ENCODE results near the gene CGB7. TPM values are rescaled to one million over a fixed set of nuclear protein-coding genes. Genes with fewer than 3 reads are reported as not detected.
A peak's percentile ranks its signal among the peaks of the same experiment; 100 is the strongest.

The CGB7 gene
- total RNA-seq = not detected

- ATAC-seq (peak; percentile 9 to 36), DNase-seq (peak; percentile 33)
- H3K4me3 Mint-ChIP-seq = peak within 1 kb of the TSS; percentile 77
- H3K4me1 Mint-ChIP-seq (ENCODE audit: low read depth) = peaks cover 22% of the 10 kb centered on the region
- peaks cover 45% of the 10 kb centered on the region for H3K27me3 Mint-ChIP-seq (ENCODE audit: low read depth)
- H3K9me3 Mint-ChIP-seq = no peaks in the 10 kb centered on the region
- H3K36me3 Mint-ChIP-seq (ENCODE audit: insufficient read depth) = no peaks in the 10 kb centered on the region
These were observed at the start of gene CGB7 for GRCh38 chr19:49057636-49058234. TSS of gene CGB7 (minus strand) at chr19:49057749. CDS start at chr19:49055375, 2,374 bp downstream.

DNA sequence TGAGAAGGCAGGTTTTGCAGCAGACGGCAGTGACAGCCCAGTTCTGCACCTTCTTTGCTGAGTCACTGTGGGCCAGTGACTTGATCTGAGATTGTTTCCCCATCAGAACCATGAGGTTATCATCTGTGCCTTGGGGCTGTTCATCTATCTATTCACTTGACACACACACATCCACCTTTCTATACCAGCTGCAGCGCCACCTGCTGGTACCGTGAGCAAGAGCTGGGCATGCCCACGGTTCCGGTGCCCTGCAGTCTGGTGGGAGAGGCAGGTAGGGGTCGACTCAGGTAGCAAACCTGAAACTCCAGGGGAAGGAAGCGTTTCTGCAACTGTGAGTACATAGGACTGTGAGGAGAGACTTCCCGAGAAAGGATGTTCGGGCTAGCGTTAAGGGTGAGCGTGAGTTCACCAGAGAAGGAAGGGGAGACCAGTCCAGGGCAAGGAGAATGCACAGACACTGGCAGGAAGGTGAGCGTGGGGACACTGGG, 49.1 kb upstream of the CGB7 start:
- Mint-ChIP-seq H3K36me3 (ENCODE audit: insufficient read depth) (peaks cover 35% of the 10 kb centered on the region), H3K9me3 (no peaks in the 10 kb centered on the region), H3K4me1 (ENCODE audit: low read depth) (peaks cover 2% of the 10 kb centered on the region), H3K4me3 (no peak overlapping the region), H3K27me3 (ENCODE audit: low read depth) (no peaks in the 10 kb centered on the region)
- DNase-seq = peak; percentile 63
- peak; percentile 64 to 77 for ATAC-seq

DNA sequence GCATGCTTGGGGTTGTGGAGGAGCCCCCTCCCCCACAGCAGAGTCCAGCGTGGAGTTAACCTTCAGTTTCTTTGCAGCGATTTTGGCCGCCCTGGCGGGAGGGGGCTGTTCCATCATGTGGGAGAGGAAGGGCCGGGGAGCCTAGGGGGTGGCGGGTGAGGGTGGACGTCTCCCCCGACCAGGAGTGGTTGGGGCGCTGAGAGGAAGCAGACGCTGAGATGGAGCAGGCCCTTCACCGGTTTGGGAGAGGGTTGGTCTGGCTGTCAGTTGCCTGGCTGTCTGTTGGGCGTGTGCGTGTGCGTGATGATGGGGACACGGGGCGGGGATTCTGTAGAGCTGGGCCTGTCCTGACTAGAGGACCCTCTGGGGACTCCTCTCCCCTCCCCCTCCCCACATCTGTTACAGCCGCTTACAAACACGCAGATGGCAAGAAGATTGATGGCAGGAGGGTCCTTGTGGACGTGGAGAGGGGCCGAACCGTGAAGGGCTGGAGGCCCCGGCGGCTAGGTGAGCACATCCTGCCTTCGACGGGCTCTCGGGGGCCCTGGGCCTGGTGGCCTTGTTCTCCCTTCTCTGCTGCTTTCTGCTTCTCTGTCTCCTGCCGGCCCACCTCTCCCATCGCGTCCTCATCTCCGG, 46.8 kb upstream of the CGB7 start:
- H3K4me1 Mint-ChIP-seq (ENCODE audit: low read depth) = peaks cover 6% of the 10 kb centered on the region
- no peak for ATAC-seq
- no peaks in the 10 kb centered on the region for H3K9me3 Mint-ChIP-seq
- DNase-seq = no peak
- no peaks in the 10 kb centered on the region for H3K27me3 Mint-ChIP-seq (ENCODE audit: low read depth)
- peaks cover 40% of the 10 kb centered on the region for H3K36me3 Mint-ChIP-seq (ENCODE audit: insufficient read depth)
- no peak overlapping the region for H3K4me3 Mint-ChIP-seq

- no peak for ATAC-seq
- H3K36me3 Mint-ChIP-seq (ENCODE audit: insufficient read depth) = peaks cover 35% of the 10 kb centered on the region
- DNase-seq = no peak
- no peaks in the 10 kb centered on the region for H3K9me3 Mint-ChIP-seq
- peaks cover 6% of the 10 kb centered on the region for H3K4me1 Mint-ChIP-seq (ENCODE audit: low read depth)
- no peak overlapping the region for H3K4me3 Mint-ChIP-seq
- H3K27me3 Mint-ChIP-seq (ENCODE audit: low read depth) = no peaks in the 10 kb centered on the region
These were observed 46.0 kb upstream of the CGB7 start for GRCh38 chr19:49103331-49104085.

DNA sequence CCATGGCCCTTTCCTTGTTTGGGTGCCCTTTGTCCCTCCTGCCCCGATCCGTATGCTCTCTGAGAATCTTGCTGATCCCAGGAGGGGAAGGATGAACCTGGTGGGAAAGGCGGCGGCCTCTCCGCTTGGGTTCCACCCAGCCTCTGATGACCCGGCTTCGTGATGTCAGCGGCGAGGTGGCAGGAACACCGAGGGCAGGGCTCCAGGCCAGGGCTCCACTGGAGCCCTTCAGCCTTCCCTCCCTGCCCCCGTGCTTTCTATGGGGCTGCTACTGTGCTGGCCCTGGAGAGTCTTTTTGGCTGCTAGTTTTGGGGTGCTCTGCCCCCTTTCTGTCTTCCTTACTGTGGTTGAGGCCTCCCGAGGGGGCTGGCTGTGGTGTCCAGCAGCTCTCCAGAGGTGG, 44.8 kb upstream of the CGB7 start:
- Mint-ChIP-seq H3K27me3 (ENCODE audit: low read depth) (no peaks in the 10 kb centered on the region), H3K9me3 (no peaks in the 10 kb centered on the region), H3K4me1 (ENCODE audit: low read depth) (peaks cover 8% of the 10 kb centered on the region), H3K4me3 (no peak overlapping the region), H3K36me3 (ENCODE audit: insufficient read depth) (peaks cover 34% of the 10 kb centered on the region)
- ATAC-seq (no peak), DNase-seq (no peak)

GRCh38 chr19:49101160-49101559, 43.6 kb upstream of the CGB7 start:
- peaks cover 23% of the 10 kb centered on the region for H3K36me3 Mint-ChIP-seq (ENCODE audit: insufficient read depth)
- no peaks in the 10 kb centered on the region for H3K27me3 Mint-ChIP-seq (ENCODE audit: low read depth)
- ATAC-seq (no peak), DNase-seq (no peak)
- H3K4me1 Mint-ChIP-seq (ENCODE audit: low read depth) = peaks cover 6% of the 10 kb centered on the region
- H3K4me3 Mint-ChIP-seq = no peak overlapping the region
- no peaks in the 10 kb centered on the region for H3K9me3 Mint-ChIP-seq

- peaks cover 9% of the 10 kb centered on the region for H3K4me1 Mint-ChIP-seq (ENCODE audit: low read depth)
- ATAC-seq = no peak
- no peaks in the 10 kb centered on the region for H3K9me3 Mint-ChIP-seq
- DNase-seq = no peak
- H3K36me3 Mint-ChIP-seq (ENCODE audit: insufficient read depth) = peaks cover 21% of the 10 kb centered on the region
- no peaks in the 10 kb centered on the region for H3K27me3 Mint-ChIP-seq (ENCODE audit: low read depth)
- H3K4me3 Mint-ChIP-seq = no peak overlapping the region
These were observed 41.2 kb upstream of the CGB7 start for GRCh38 chr19:49098795-49099194.

- Mint-ChIP-seq H3K4me3 (no peak overlapping the region), H3K4me1 (ENCODE audit: low read depth) (peaks cover 9% of the 10 kb centered on the region), H3K27me3 (ENCODE audit: low read depth) (no peaks in the 10 kb centered on the region), H3K9me3 (no peaks in the 10 kb centered on the region), H3K36me3 (ENCODE audit: insufficient read depth) (peaks cover 24% of the 10 kb centered on the region)
- ATAC-seq (peak; percentile 80 to 86), DNase-seq (peak; percentile 68)
These were observed 40.1 kb upstream of the CGB7 start for GRCh38 chr19:49097453-49098288.

- H3K4me1 Mint-ChIP-seq (ENCODE audit: low read depth) = peaks cover 17% of the 10 kb centered on the region
- no peak overlapping the region for H3K4me3 Mint-ChIP-seq
- no peaks in the 10 kb centered on the region for H3K27me3 Mint-ChIP-seq (ENCODE audit: low read depth)
- no peak for ATAC-seq
- DNase-seq = no peak
- H3K36me3 Mint-ChIP-seq (ENCODE audit: insufficient read depth) = peaks cover 30% of the 10 kb centered on the region
- H3K9me3 Mint-ChIP-seq = no peaks in the 10 kb centered on the region
These were observed 37.2 kb upstream of the CGB7 start for GRCh38 chr19:49094505-49095482.

- Mint-ChIP-seq H3K4me1 (ENCODE audit: low read depth) (peaks cover 23% of the 10 kb centered on the region), H3K4me3 (no peak overlapping the region), H3K27me3 (ENCODE audit: low read depth) (no peaks in the 10 kb centered on the region), H3K36me3 (ENCODE audit: insufficient read depth) (peaks cover 30% of the 10 kb centered on the region), H3K9me3 (no peaks in the 10 kb centered on the region)
- ATAC-seq = no peak
- no peak for DNase-seq
These were observed 35.1 kb upstream of the CGB7 start for GRCh38 chr19:49092686-49093085.

DNA sequence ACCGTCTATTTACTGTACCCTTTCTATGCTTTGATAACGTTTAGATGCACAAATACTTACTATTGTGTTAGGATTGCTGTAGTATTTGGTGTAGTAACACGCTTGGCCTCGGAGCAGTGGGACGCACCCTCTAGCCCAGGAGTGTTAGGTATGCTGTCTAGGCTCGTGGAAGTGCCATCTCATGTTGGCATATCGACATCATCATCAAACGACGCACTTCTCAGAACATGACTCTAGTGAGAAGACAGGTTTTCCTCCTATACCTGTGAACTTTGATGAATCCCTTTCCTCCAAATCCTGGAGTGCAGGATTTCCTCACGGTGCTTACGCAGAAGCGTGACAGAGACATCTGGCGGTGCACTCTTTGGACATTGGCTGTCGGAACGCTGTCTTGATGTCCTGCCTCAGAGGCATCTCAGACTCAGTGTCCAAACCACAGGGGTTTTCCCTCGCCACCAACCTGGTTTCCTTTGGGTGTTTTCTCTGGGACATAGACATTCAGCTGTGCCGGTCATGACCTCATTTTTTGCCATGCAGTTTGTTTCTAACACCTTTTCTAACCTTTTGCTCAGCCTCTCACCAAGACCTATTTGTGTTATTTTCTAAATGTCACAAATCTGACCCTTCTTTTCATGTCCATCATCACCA, 34.0 kb upstream of the CGB7 start:
- ATAC-seq (no peak), DNase-seq (no peak)
- H3K27me3 Mint-ChIP-seq (ENCODE audit: low read depth) = no peaks in the 10 kb centered on the region
- no peaks in the 10 kb centered on the region for H3K9me3 Mint-ChIP-seq
- H3K4me1 Mint-ChIP-seq (ENCODE audit: low read depth) = peaks cover 31% of the 10 kb centered on the region
- peaks cover 38% of the 10 kb centered on the region for H3K36me3 Mint-ChIP-seq (ENCODE audit: insufficient read depth)
- H3K4me3 Mint-ChIP-seq = no peak overlapping the region

DNA sequence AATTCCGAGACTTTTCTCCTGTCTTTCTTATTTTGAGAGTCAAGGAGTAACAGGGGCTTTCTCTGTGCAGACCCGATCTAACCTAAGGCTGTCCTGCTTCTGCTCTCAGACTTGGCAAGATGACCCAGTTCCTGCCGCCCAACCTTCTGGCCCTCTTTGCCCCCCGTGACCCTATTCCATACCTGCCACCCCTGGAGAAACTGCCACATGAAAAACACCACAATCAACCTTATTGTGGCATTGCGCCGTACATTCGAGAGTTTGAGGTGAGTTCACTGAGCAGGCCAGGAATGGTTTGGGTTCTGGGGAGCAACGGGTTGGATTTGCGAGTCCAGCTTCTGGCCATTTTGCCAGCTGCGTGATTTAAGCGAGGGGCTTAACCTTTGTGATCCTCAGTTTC, 28.7 kb upstream of the CGB7 start:
- DNase-seq = no peak
- no peak for ATAC-seq
- Mint-ChIP-seq H3K36me3 (ENCODE audit: insufficient read depth) (peaks cover 25% of the 10 kb centered on the region), H3K9me3 (no peaks in the 10 kb centered on the region), H3K4me3 (peak overlapping the region; percentile 99), H3K4me1 (ENCODE audit: low read depth) (peaks cover 33% of the 10 kb centered on the region), H3K27me3 (ENCODE audit: low read depth) (peaks cover 2% of the 10 kb centered on the region)

- peaks cover 24% of the 10 kb centered on the region for H3K36me3 Mint-ChIP-seq (ENCODE audit: insufficient read depth)
- no peak for ATAC-seq
- no peaks in the 10 kb centered on the region for H3K9me3 Mint-ChIP-seq
- DNase-seq = no peak
- peak overlapping the region; percentile 99 for H3K4me3 Mint-ChIP-seq
- H3K27me3 Mint-ChIP-seq (ENCODE audit: low read depth) = peaks cover 2% of the 10 kb centered on the region
- peaks cover 32% of the 10 kb centered on the region for H3K4me1 Mint-ChIP-seq (ENCODE audit: low read depth)
These were observed 28.3 kb upstream of the CGB7 start for GRCh38 chr19:49085868-49086232.
